Measurements from ENCODE around the gene ZNF749.

Gene ZNF749

GRCh38 chr19:57443121-57443696, 8.1 kb downstream of the ZNF749 start:
- H3K4me3 ChIP-seq: no peak overlapping the region
- no peak overlapping the region for H3K27ac ChIP-seq
- no peak for DNase-seq
- H3K36me3 ChIP-seq: peaks cover 79 to 84% (median 82%) of the 10 kb centered on the region in 3 donors
- TF ChIP-seq CTCF (IDR thresholded peaks at IDR 0.05): no peak
- H3K9me3 ChIP-seq: peaks cover 7 to 95% (median 70%) of the 10 kb centered on the region in 3 donors
- H3K4me1 ChIP-seq: no peaks in the 10 kb centered on the region
- intact Hi-C loops (cut with DNase I; ENCODE audit: low total_unique reads): no loop called here
- H3K27me3 ChIP-seq: no peaks in the 10 kb centered on the region

- no peak for DNase-seq
- Histone ChIP-seq H3K36me3 (peaks cover 23 to 57% (median 35%) of the 10 kb centered on the region in 3 donors), H3K4me1 (no peaks in the 10 kb centered on the region), H3K27ac (no peak overlapping the region), H3K9me3 (peaks cover 0 to 88% (median 50%) of the 10 kb centered on the region in 3 donors), H3K4me3 (no peak overlapping the region), H3K27me3 (no peaks in the 10 kb centered on the region)
- no peak for TF ChIP-seq CTCF (IDR thresholded peaks at IDR 0.05)
- intact Hi-C loops (cut with DNase I; ENCODE audit: low total_unique reads): no loop called here
These were observed 17.2 kb downstream of the ZNF749 start for GRCh38 chr19:57452307-57452706.

GRCh38 chr19:57465680-57466381, 30.7 kb downstream of the ZNF749 start:
- H3K27me3 ChIP-seq: no peaks in the 10 kb centered on the region
- no peaks in the 10 kb centered on the region for H3K4me1 ChIP-seq
- H3K36me3 ChIP-seq: peaks cover 27 to 62% (median 53%) of the 10 kb centered on the region in 3 donors
- no peak for DNase-seq
- no peak overlapping the region for H3K4me3 ChIP-seq
- intact Hi-C loops (cut with DNase I; ENCODE audit: low total_unique reads): no loop called here
- TF ChIP-seq CTCF (IDR thresholded peaks at IDR 0.05): no peak
- H3K9me3 ChIP-seq: peaks cover 9 to 100% (median 67%) of the 10 kb centered on the region in 3 donors
- H3K27ac ChIP-seq: no peak overlapping the region

GRCh38 chr19:57466489-57466888, 31.4 kb downstream of the ZNF749 start:
- no peak for TF ChIP-seq CTCF (IDR thresholded peaks at IDR 0.05)
- H3K27ac ChIP-seq: no peak overlapping the region
- H3K27me3 ChIP-seq: no peaks in the 10 kb centered on the region
- no peak overlapping the region for H3K4me3 ChIP-seq
- DNase-seq: no peak
- H3K4me1 ChIP-seq: no peaks in the 10 kb centered on the region
- intact Hi-C loops (cut with DNase I; ENCODE audit: low total_unique reads): no loop called here
- H3K9me3 ChIP-seq: peaks cover 14 to 100% (median 70%) of the 10 kb centered on the region in 3 donors
- peaks cover 27 to 68% (median 60%) of the 10 kb centered on the region in 3 donors for H3K36me3 ChIP-seq

- TF ChIP-seq CTCF (IDR thresholded peaks at IDR 0.05): no peak
- H3K27ac ChIP-seq: no peak overlapping the region
- H3K4me3 ChIP-seq: no peak overlapping the region
- peaks cover 0 to 8% (median 5%) of the 10 kb centered on the region in 4 donors for H3K4me1 ChIP-seq
- H3K9me3 ChIP-seq: peaks cover 31 to 84% (median 75%) of the 10 kb centered on the region in 3 donors
- no peak for DNase-seq
- H3K36me3 ChIP-seq: peaks cover 46 to 83% (median 80%) of the 10 kb centered on the region in 3 donors
- intact Hi-C loops (cut with DNase I; ENCODE audit: low total_unique reads): no loop called here
- H3K27me3 ChIP-seq: no peaks in the 10 kb centered on the region
These were observed 38.5 kb downstream of the ZNF749 start for GRCh38 chr19:57473646-57474045.

Data from tibial artery (tissue), 4 donors.